Purkinje cell (primary cell): ENCODE measurements around the gene OR51Q1. TPM values are rescaled to one million over a fixed set of nuclear protein-coding genes. Genes with fewer than 3 reads are reported as not detected.

Experiments
- polyA plus RNA-seq: library from polyadenylated mRNA; unstranded; fragments of >200 nt; fragmentation: Nextera tagmentation; gene quantifications from 2 replicates; pipeline ENCODE4 v1.2.1, GENCODE V29; 2014

OR51Q1 gene
- not detected in 2 replicates for polyA plus RNA-seq

GRCh38 chr11:5421811-5422210 lies at the start of gene OR51Q1:
TSS of gene OR51Q1 (plus strand) at chr11:5422111. CDS start at chr11:5422201, 90 bp downstream.

GRCh38 chr11:5383576-5383975 lies 38.3 kb upstream of the OR51Q1 start, which contains the start of gene OR51M1:
TSS of gene OR51M1 (plus strand) at chr11:5383812. CDS start at chr11:5389399, 5,587 bp downstream.

GRCh38 chr11:5441414-5441813 lies 19.5 kb downstream of the OR51Q1 start, which contains the start of gene OR51I1:
TSS of gene OR51I1 (minus strand) at chr11:5441514. CDS start at chr11:5441514, 0 bp downstream.

GRCh38 chr11:5449023-5449422 lies 27.1 kb downstream of the OR51Q1 start, which contains the start of gene OR51I2:
TSS of gene OR51I2 (plus strand) at chr11:5449323. CDS start at chr11:5453489, 4,166 bp downstream.

Other genes starting within 250 kb of the OR51Q1 start
- gene OR51V1, start 221.4 kb upstream of the OR51Q1 start, polyA plus RNA-seq = not detected in 2 replicates
- 105 and 131 TPM in 2 replicates for gene HBB, start 195.0 kb upstream of the OR51Q1 start, polyA plus RNA-seq
- gene HBD, start 187.6 kb upstream of the OR51Q1 start, polyA plus RNA-seq = not detected in 2 replicates
- not detected in 2 replicates for gene HBG1, start 172.3 kb upstream of the OR51Q1 start, polyA plus RNA-seq
- gene HBG2, start 167.3 kb upstream of the OR51Q1 start, polyA plus RNA-seq = 7.9 TPM in 1 of 2 replicates, not detected in the other
- not detected in 2 replicates for gene HBE1, start 152.2 kb upstream of the OR51Q1 start, polyA plus RNA-seq
- gene OR51B4, start 120.2 kb upstream of the OR51Q1 start, polyA plus RNA-seq = not detected in 2 replicates
- gene OR51B2, start 97.8 kb upstream of the OR51Q1 start, polyA plus RNA-seq = not detected in 2 replicates
- 0.54 TPM in 1 of 2 replicates, not detected in the other for gene OR51B5, start 78.6 kb upstream of the OR51Q1 start, polyA plus RNA-seq
- not detected in 2 replicates for gene OR51B6, start 70.6 kb upstream of the OR51Q1 start, polyA plus RNA-seq
- gene OR51M1, start 38.3 kb upstream of the OR51Q1 start, polyA plus RNA-seq = not detected in 2 replicates
- not detected in 2 replicates for gene OR51I1, start 19.4 kb downstream of the OR51Q1 start, polyA plus RNA-seq
- gene OR51I2, start 27.2 kb downstream of the OR51Q1 start, polyA plus RNA-seq = not detected in 2 replicates
- not detected in 2 replicates for gene OR52D1, start 66.6 kb downstream of the OR51Q1 start, polyA plus RNA-seq
- not detected in 2 replicates for gene UBQLN3, start 87.8 kb downstream of the OR51Q1 start, polyA plus RNA-seq
- not detected in 2 replicates for gene UBQLNL, start 94.6 kb downstream of the OR51Q1 start, polyA plus RNA-seq
- gene OR52H1, start 126.4 kb downstream of the OR51Q1 start, polyA plus RNA-seq = not detected in 2 replicates
- gene OR52B6, start 158.8 kb downstream of the OR51Q1 start, polyA plus RNA-seq = not detected in 2 replicates
- gene TRIM6, start 174.5 kb downstream of the OR51Q1 start, polyA plus RNA-seq = 0.38 TPM in 1 of 2 replicates, not detected in the other
- gene TRIM34, start 202.9 kb downstream of the OR51Q1 start, polyA plus RNA-seq = not detected in 2 replicates